Measurements from ENCODE around the gene CACNB1. TPM values are rescaled to one million over a fixed set of nuclear protein-coding genes. Genes with fewer than 3 reads are reported as not detected.

CACNB1 gene
- total and polyA plus RNA-seq, 2 of the 13 experiments (the other 11 are each of a cell fraction or from before 2014, with no cell fraction given) = 0.75 to 1.5 TPM

GRCh38 chr17:39200070-39200879 is 2.8 kb upstream of the CACNB1 start, which contains the start of gene RPL19 (continued):
- TF ChIP-seq ZNF280B (CRISPR knock-in tag; IDR thresholded peaks at IDR 0.05; ENCODE audit: borderline replicate concordance) (peak; percentile 71), IRX3 (CRISPR knock-in tag; IDR thresholded peaks at IDR 0.05; ENCODE audit: borderline replicate concordance, low read depth) (no peak), ZNF792 (CRISPR knock-in tag; IDR thresholded peaks at IDR 0.05) (0 out of 2 replicates have a peak, but pooled peaks have one; percentile 37), ZNF136 (CRISPR knock-in tag; IDR thresholded peaks at IDR 0.05; ENCODE audit: low read depth) (peak; percentile 58; the same call in 1 of the 2 replicates), TERF1 (CRISPR knock-in tag; IDR thresholded peaks at IDR 0.05) (no peak), ZNF281 (CRISPR knock-in tag; IDR thresholded peaks at IDR 0.05; ENCODE audit: borderline replicate concordance) (no peak), ZNF574 (CRISPR knock-in tag; IDR thresholded peaks at IDR 0.05) (no peak; the same call in 1 of the 2 replicates), ZSCAN20 (CRISPR knock-in tag; IDR thresholded peaks at IDR 0.05; ENCODE audit: borderline replicate concordance) (no peak), ZNF263 (CRISPR knock-in tag; IDR thresholded peaks at IDR 0.05) (no peak), ZNF720 (CRISPR knock-in tag; IDR thresholded peaks at IDR 0.05) (no peak), PAWR (CRISPR knock-in tag; IDR thresholded peaks at IDR 0.05; ENCODE audit: borderline replicate concordance) (no peak), MXD1 (CRISPR knock-in tag; IDR thresholded peaks at IDR 0.05) (peak; percentile 87), NR1H2 (CRISPR knock-in tag; IDR thresholded peaks at IDR 0.05; ENCODE audit: borderline replicate concordance, low read depth) (peak; percentile 84; the same call in 1 of the 2 replicates), PBX3 (CRISPR knock-in tag; IDR thresholded peaks at IDR 0.05; ENCODE audit: borderline replicate concordance) (no peak; the same call in 1 of the 2 replicates), ZNF253 (CRISPR knock-in tag; IDR thresholded peaks at IDR 0.05; ENCODE audit: borderline replicate concordance) (no peak), ZNF224 (CRISPR knock-in tag; IDR thresholded peaks at IDR 0.05) (peak; percentile 76), ZNF782 (CRISPR knock-in tag; IDR thresholded peaks at IDR 0.05; ENCODE audit: borderline replicate concordance) (peak; percentile 79), NFRKB (IDR thresholded peaks at IDR 0.05) (no peak)
